ENCODE data around the gene CNTF. TPM values are rescaled to one million over a fixed set of nuclear protein-coding genes. Genes with fewer than 3 reads are reported as not detected.
A peak's percentile ranks its signal among the peaks of the same experiment; 100 is the strongest.

Gene CNTF
- total and polyA plus RNA-seq, 2 experiments from 2014 or later: 0.46 to 1.6 TPM

DNA sequence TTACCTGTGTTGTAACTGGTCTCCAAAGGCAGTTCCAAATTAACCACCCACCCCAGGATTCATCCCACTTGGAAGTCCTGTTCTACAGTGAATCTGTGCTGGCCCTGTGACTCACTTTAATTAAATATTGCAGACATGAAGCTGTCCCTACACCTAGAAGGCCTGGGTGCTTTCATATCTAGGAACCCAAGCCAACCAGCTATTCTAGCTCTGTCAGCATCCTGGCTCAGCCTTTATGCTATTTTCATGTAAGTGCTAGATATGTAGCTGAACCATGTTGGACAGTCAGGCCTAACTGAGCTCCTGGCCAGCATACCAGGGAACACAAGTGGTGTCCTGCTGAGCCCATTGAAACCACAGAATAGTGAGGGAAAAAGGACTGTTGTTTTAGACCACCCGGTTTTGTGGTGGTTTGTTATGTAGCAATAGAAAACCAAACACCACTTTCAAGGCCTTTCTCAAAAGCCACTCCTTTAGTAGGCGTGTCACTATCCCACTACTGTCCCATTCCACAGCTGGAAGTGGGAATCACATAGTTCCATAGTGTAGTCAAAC is 30.3 kb downstream of the CNTF start:
- in situ Hi-C loops (cut with MboI): loop anchor here (10.0 kb wide), 1 partner anchor 132 kb away; no protein-coding TSS in a partner anchor
- no peaks in the 10 kb centered on the region for H3K9me3 ChIP-seq (ENCODE audit: low read depth)
- H4K20me1 ChIP-seq (ENCODE audit: insufficient read depth): no peaks in the 10 kb centered on the region
- no peaks in the 10 kb centered on the region for H3K79me2 ChIP-seq (ENCODE audit: insufficient read depth)
- DNase-seq: no peak
- no peaks in the 10 kb centered on the region for H3K27me3 ChIP-seq (replicated peaks; ENCODE audit: insufficient read depth)
- no peak overlapping the region for H3K4me2 ChIP-seq (ENCODE audit: unreplicated experiment)
- H3K9ac ChIP-seq: no peak overlapping the region
- H3K36me3 ChIP-seq (ENCODE audit: low read depth): no peaks in the 10 kb centered on the region
- WGBS, 2 experiments (ENCODE audit: low coverage in 1 of 2, low lambda C conversion rate in 2 of 2, missing lambda C conversion rate in 2 of 2): 55 to 58% methylated on average over 2 of the region's 2 CpGs
- H3F3A ChIP-seq (ENCODE audit: insufficient read depth): no peaks in the 10 kb centered on the region
- H2AFZ ChIP-seq: no peak overlapping the region
- H3K27ac ChIP-seq: no peak overlapping the region
- no peak overlapping the region for H3K4me3 ChIP-seq
- no peaks in the 10 kb centered on the region for H3K4me1 ChIP-seq (ENCODE audit: insufficient read depth)
- TF ChIP-seq EZH2phosphoT487 (IDR thresholded peaks at IDR 0.05; ENCODE audit: insufficient read depth, low read depth) (no peak), EZH2 (IDR thresholded peaks at IDR 0.05; ENCODE audit: insufficient read depth, poor library complexity, severe bottlenecking) (no peak)
- H3K9me2 ChIP-seq (ENCODE audit: insufficient read depth): no peaks in the 10 kb centered on the region

DNA sequence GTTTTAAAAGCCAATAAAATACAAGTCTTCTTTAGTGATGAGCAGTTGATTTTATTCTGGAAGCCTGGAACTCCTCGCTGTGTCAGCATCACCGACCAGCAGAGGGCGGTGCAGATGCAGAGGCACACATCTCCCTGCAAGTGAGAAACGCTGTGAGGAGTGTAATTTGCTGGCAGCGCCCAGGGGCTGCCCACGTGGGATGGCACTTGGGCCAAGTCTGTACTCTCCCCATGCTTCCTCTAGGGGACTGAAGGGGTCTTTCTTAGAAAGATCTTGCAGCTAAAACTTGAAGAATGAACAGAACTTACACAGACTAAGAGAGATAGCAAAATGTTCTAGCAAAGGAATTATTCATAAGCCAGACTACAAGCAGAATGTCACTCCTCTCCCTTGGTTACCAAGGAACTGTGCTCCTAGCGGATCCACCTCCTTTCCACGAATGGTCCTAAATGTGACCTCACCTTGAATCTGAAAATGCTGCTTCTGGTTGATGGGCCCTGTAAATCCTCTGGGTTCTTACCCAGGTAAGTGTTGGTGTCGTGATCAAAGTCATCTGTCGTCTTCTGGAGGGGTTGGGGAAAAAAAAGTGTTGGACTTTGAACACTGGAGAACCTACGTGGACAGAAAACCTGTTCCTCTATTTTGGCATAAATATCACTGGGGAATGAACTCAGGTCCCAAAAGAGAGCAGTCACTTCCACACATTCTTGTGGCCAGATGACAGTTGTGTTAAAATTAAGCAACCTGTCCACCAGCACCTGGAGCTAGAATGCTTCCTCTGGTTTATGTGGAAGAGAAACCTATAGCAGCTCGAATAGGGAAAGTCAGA is 31.8 kb downstream of the CNTF start:
- Histone ChIP-seq H3K27me3 (replicated peaks; ENCODE audit: insufficient read depth) (no peaks in the 10 kb centered on the region), H3K4me2 (ENCODE audit: unreplicated experiment) (peak overlapping the region; percentile 8), H2AFZ (peak overlapping the region; percentile 14; the same call in 1 of the 2 replicates), H3K27ac (no peak overlapping the region), H3K9me2 (ENCODE audit: insufficient read depth) (no peaks in the 10 kb centered on the region), H3F3A (ENCODE audit: insufficient read depth) (no peaks in the 10 kb centered on the region), H4K20me1 (ENCODE audit: insufficient read depth) (no peaks in the 10 kb centered on the region), H3K9me3 (ENCODE audit: low read depth) (no peaks in the 10 kb centered on the region), H3K36me3 (ENCODE audit: low read depth) (no peaks in the 10 kb centered on the region), H3K4me1 (ENCODE audit: insufficient read depth) (no peaks in the 10 kb centered on the region), H3K9ac (no peak overlapping the region), H3K79me2 (ENCODE audit: insufficient read depth) (no peaks in the 10 kb centered on the region), H3K4me3 (no peak overlapping the region)
- TF ChIP-seq EZH2 (IDR thresholded peaks at IDR 0.05; ENCODE audit: insufficient read depth, poor library complexity, severe bottlenecking) (no peak), EZH2phosphoT487 (IDR thresholded peaks at IDR 0.05; ENCODE audit: insufficient read depth, low read depth) (no peak)
- WGBS, 2 experiments (ENCODE audit: low coverage in 1 of 2, low lambda C conversion rate in 2 of 2, missing lambda C conversion rate in 2 of 2): 10 to 11% methylated on average over 12 of the region's 12 CpGs
- in situ Hi-C loops (cut with MboI): loop anchor here (10.0 kb wide), 1 partner anchor 131 kb away; no protein-coding TSS in a partner anchor
- peak; percentile 88 for DNase-seq

DNA sequence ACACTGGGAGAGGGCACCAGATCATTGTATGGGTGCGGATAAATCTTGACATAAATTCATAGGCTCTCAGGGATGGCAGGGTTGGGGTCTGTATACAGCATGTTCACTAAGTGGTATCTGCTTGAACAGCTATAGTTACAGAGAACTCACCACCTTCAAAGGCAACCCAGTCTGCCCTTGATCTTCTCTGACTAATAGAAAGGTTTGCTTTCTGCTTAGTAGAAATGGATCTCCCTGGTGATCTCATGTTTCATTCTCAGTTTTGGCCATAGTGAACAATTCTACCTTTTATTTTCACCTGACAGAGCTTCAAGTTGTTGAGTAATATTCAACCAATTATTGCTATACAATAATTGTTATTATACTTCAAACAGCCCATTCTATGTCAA is 32.4 kb downstream of the CNTF start:
- WGBS, 2 experiments (ENCODE audit: low coverage in 1 of 2, low lambda C conversion rate in 2 of 2, missing lambda C conversion rate in 2 of 2): 95% methylated on average over 1 of the region's 1 CpG
- no peaks in the 10 kb centered on the region for H3K4me1 ChIP-seq (ENCODE audit: insufficient read depth)
- in situ Hi-C loops (cut with MboI): loop anchor here (10.0 kb wide), 1 partner anchor 130 kb away; no protein-coding TSS in a partner anchor

DNA sequence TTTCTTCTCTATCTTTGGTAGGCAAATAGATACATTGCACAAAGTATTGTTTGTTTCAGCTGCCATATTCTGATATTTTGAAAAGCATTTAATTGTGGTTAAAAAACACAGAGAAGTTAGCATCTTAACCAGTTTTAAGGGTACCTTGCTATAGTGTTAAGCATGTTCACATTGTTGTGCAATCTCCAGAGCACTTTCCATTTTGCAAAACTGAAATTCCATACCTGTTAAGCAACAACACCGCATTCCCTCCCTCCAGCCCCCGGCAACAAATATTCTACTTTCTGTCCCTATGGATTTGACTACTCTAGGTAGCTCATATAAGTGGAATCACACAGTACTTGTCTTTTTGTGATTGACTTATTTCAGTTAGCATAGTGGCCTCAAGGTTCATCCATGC is 33.9 kb downstream of the CNTF start:
- no peak overlapping the region for H3K4me3 ChIP-seq
- no peak overlapping the region for H3K9ac ChIP-seq
- no peaks in the 10 kb centered on the region for H3F3A ChIP-seq (ENCODE audit: insufficient read depth)
- no peaks in the 10 kb centered on the region for H3K9me2 ChIP-seq (ENCODE audit: insufficient read depth)
- no peak for TF ChIP-seq EZH2 (IDR thresholded peaks at IDR 0.05; ENCODE audit: insufficient read depth, poor library complexity, severe bottlenecking)
- TF ChIP-seq EZH2phosphoT487 (IDR thresholded peaks at IDR 0.05; ENCODE audit: insufficient read depth, low read depth): no peak
- H3K27me3 ChIP-seq (replicated peaks; ENCODE audit: insufficient read depth): no peaks in the 10 kb centered on the region
- no peaks in the 10 kb centered on the region for H3K79me2 ChIP-seq (ENCODE audit: insufficient read depth)
- H3K4me1 ChIP-seq (ENCODE audit: insufficient read depth): no peaks in the 10 kb centered on the region
- no peaks in the 10 kb centered on the region for H4K20me1 ChIP-seq (ENCODE audit: insufficient read depth)
- H3K36me3 ChIP-seq (ENCODE audit: low read depth): no peaks in the 10 kb centered on the region
- no peaks in the 10 kb centered on the region for H3K9me3 ChIP-seq (ENCODE audit: low read depth)
- H3K27ac ChIP-seq: no peak overlapping the region
- DNase-seq: no peak
- no peak overlapping the region for H3K4me2 ChIP-seq (ENCODE audit: unreplicated experiment)
- in situ Hi-C loops (cut with MboI): loop anchor here (10.0 kb wide), 1 partner anchor 128 kb away; no protein-coding TSS in a partner anchor
- 92 to 100% methylated on average over 2 of the region's 2 CpGs for WGBS, 2 experiments (ENCODE audit: low coverage in 1 of 2, low lambda C conversion rate in 2 of 2, missing lambda C conversion rate in 2 of 2)
- H2AFZ ChIP-seq: no peak overlapping the region

More for the DNA sequence above, 32.4 kb downstream of the CNTF start:
- no peak overlapping the region for H3K27ac ChIP-seq
- H3F3A ChIP-seq (ENCODE audit: insufficient read depth): no peaks in the 10 kb centered on the region
- H3K9ac ChIP-seq: no peak overlapping the region
- H2AFZ ChIP-seq: no peak overlapping the region
- no peak overlapping the region for H3K4me2 ChIP-seq (ENCODE audit: unreplicated experiment)
- no peaks in the 10 kb centered on the region for H3K79me2 ChIP-seq (ENCODE audit: insufficient read depth)
- TF ChIP-seq EZH2 (IDR thresholded peaks at IDR 0.05; ENCODE audit: insufficient read depth, poor library complexity, severe bottlenecking) (no peak), EZH2phosphoT487 (IDR thresholded peaks at IDR 0.05; ENCODE audit: insufficient read depth, low read depth) (no peak)
- no peaks in the 10 kb centered on the region for H3K27me3 ChIP-seq (replicated peaks; ENCODE audit: insufficient read depth)
- H3K4me3 ChIP-seq: no peak overlapping the region
- no peaks in the 10 kb centered on the region for H4K20me1 ChIP-seq (ENCODE audit: insufficient read depth)
- H3K9me3 ChIP-seq (ENCODE audit: low read depth): no peaks in the 10 kb centered on the region
- H3K36me3 ChIP-seq (ENCODE audit: low read depth): no peaks in the 10 kb centered on the region
- DNase-seq: no peak
- H3K9me2 ChIP-seq (ENCODE audit: insufficient read depth): no peaks in the 10 kb centered on the region

Data from GM23248 (cell line).